ENCODE results near the gene PLEKHM3.
"Not testable (repeated sequence)": the region's sequence is repeated elsewhere in the genome, so short reads cannot be mapped to it uniquely, and the experiment has no call there.

The PLEKHM3 gene

DNA sequence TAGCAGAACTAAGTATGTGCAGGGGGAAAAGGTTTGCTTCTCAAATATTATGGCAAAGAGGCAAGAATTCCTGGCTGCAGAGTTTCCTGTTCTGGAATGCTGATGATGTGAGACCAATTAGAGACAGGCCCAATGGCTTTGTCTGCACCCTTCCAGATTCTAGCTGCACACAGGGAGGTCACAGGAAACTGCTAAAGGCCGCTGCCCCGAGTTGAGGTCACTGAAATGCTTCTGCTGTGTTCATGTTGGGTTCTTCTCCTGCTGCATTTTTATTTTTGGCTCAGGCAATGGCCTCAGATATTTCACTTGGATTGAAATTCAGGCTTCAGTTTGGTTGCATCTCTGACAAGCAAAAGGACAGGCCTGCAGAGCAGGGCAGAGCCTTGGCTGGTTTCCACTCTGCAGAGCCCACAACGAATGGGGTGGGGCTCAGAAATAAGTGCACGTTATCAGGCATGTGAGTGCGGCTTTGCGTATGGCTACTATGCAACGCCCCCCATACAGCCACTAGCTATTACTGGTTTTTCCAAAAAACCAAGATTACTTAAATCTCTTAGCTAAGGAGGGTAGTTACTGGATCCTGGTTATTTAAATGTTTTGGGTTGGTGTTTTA, 188.7 kb downstream of the PLEKHM3 start:
- FAIRE-seq (no peak), DNase-seq (ENCODE audit: insufficient read length, low spot score) (no peak)

DNA sequence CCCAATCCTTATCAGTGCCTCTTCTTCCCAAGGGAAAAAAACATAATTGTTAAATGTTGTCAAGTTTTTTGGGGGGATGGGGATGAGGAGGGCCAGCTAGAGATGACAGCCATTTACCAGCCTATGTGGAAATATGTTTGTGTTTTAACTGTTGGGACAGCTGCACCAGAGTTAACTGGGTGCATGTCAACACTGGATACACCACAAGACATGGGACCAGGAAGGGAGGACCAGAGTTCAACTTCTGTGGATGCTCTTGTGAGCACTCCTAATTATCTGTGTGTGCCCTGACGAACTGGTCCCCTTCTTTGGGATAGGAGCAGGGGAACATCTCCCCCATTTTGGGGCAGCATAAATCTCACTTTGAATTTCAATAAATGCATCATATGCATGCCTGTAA, 189.5 kb downstream of the PLEKHM3 start:
- DNase-seq (ENCODE audit: insufficient read length, low spot score) (no peak), FAIRE-seq (no peak)

DNA sequence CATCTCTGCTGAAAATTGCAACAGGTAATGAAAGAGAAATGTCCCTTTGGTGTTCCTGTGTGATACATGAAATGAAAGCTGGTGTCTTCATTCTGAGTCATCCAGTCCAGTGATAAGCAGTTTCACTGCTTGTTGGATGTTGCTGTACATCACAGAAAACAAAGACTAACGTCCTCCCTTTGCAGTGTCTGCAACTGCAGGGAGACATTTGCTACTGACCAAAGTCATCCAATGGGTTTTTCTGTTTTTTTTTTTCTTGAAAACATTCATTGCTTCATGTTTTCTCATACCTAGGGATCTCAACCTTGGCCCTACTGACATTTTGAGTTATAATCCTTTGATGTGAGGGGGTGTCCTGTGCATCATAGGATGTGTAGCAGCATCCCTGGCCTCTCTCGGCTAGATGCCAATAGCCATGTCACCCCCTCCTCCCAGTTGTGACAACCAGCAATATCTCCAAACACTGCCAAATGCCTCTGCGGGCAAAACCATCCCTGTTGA, 192.0 kb downstream of the PLEKHM3 start:
- FAIRE-seq (peak; percentile 87), DNase-seq (ENCODE audit: insufficient read length, low spot score) (peak; percentile 42)

DNA sequence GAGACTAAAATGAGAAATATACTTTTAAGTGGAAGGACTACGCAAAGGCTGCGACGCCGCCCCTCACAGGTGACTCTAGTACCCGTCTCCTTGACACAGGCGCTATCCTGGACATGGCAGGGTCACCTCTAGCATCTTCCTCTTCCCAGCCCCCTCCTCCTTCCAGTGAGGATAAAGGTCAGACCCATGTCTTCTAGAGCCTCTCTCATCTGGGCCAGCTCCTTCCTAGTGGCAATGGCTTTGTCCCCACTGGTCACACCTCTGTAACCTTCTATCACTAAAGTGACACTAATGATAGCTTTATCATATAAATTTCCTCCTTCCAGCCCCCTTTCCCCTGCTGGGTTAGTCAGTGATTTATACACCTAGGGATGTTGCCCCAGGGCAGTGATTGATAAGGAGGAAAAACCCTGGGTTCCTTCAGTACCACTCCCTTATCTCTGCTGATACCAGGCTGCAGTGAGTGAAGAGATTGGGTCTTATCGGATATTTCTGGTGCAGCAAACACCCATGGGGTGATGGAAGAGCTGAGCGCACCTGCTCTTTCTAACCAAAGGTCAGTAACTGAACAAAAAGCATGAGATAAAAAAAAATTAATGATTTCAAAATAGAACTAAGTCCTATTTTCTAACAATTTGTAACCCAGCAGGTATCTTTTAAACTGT, 193.6 kb downstream of the PLEKHM3 start:
- DNase-seq (ENCODE audit: insufficient read length, low spot score) (no peak), FAIRE-seq (no peak)

DNA sequence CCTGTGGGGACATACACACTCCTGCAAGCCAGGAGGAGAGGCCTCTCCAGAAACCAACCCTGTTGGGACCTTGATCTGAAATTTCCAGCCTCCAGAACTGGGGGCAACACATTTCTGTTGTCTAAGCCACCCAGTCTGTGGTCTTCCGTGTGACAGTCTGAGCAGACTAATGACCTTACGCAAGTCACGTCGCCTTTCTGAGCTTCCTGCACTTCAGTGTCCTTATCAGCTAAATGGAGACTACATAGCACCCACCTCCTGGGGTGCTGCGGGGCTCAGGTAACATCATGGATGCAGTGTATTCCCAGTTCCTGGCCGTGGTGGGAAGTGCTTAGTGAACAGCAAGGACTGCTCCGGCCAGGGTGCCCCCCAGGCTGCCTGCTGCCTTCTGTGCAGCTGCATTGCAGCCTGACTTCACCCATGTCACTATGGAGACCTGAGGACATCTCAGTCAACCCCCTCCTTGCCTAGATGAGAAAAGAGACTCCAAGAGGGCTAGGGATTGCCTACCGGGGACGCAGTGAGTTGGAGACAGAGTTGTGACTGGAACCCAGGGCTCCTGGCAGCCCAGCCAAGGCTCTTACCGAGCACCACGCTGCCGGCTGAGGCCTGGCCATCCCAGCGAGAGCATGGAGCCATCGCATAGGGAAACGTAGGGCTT, 194.4 kb downstream of the PLEKHM3 start:
- FAIRE-seq = no peak
- DNase-seq (ENCODE audit: insufficient read length, low spot score) = no peak

DNA sequence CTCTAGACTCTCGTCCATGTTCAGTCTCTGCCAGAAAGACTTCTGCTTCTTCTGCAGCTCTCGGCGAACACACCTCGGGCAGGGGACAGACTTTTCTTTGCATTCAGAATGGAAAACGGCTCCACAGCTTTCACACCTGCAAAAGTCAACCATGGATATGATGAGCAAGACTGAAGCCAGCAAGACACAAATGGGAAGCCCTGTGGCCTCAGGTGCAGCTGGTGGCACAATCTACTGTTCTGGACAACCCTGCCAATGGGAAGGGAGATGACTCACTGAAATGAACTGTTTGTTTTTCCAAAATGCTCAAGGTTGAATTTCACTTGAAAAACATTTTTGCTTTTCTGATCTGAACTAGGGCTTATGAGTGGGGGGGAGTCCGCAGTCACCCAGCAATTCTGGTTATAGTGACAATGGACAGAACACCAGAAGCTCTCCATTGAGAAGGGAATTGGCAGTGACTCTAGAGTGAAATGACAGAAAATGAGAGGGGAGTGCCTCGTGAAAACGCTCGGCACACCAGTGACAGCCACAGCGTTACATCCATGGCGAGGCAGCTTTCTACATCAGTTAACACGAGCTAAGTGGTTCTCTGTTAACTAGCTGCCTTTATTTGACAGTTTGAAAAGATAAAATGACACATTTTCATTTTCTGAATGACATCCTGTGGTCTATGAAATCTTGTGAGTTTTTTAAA, 196.8 kb downstream of the PLEKHM3 start:
- DNase-seq (ENCODE audit: insufficient read length, low spot score) = no peak
- FAIRE-seq = no peak

DNA sequence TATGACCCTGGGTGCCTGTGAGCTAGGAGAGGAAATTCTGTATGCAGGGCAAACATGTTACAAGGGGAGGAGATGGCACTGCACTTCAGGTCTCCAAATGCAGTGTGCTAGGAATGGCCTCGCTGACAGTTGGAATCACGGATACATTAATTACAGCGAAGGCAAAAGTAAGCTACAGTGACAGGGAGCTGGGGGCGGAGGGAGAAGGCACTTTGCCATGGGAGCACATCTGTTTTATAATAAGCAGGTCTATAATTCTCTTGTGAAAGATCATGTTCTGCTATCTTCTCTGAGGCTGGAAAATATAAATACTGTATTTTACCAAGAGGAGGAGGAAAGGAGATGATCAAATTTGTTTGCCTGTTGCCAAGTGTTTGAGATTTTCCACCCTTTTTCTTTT, 199.3 kb downstream of the PLEKHM3 start:
- DNase-seq (ENCODE audit: insufficient read length, low spot score) (no peak), FAIRE-seq (no peak)

DNA sequence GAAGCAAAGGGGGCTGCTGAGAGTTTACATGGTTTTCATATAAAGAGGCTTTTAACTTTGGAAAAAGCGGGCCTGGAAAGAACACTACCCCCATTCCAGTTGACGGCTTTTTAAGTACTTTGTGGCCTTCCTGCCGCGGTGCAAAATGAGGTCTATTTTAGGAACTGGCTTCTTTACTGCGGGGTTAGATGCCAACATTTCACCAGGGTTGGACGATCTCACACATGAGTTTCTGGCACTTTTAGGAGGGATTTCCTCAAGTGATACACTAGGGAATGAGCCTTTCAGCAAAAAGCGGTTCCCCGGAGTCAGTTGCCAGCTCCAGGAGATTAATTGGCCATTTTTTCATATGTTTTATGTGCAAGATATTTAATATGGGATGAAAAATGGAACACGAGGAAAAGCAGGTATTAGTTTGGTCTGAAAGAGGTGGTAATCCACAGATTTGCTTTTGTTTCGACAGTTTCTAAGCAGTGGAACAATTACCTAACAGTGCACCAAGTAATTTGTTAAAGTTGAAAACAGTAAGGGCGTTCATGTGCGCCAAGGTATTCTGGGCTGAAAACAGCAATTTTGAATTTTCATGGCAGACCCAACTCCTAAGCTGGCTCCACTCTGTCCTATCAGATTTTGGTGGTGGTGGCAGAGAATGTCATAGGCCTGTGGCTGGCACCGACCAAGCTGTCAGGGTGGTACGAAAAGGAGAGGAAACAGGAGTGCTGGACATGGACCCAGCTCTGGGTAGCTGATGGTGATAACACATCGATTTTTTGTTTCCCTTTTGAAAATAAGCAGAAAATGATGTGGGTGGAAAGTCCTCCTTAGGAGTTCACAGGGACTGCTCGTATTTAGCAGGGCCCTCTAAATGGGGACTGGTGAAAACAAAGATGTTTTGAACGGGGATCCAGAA, 200.0 kb downstream of the PLEKHM3 start:
- DNase-seq (ENCODE audit: insufficient read length, low spot score) = no peak
- no peak for FAIRE-seq

DNA sequence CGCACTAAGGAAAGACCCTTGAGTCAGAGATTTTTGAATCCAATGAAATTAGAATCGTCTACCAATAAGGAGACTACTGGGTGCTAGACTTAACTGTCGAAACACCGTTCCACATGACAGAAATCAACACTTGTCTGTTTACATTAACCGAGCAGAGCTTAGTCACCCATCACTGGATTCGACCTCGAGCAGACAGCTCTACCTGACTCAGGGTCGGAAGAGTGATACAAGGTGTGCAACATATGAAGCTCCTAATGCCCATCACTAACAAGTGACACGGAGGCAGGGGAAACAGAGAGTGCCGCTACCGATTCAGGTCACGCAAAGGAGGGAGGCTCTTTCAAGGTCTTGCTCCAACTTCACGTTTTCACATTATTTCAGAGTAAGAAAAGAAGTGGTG, 201.5 kb downstream of the PLEKHM3 start:
- FAIRE-seq = no peak
- DNase-seq (ENCODE audit: insufficient read length, low spot score) = no peak

DNA sequence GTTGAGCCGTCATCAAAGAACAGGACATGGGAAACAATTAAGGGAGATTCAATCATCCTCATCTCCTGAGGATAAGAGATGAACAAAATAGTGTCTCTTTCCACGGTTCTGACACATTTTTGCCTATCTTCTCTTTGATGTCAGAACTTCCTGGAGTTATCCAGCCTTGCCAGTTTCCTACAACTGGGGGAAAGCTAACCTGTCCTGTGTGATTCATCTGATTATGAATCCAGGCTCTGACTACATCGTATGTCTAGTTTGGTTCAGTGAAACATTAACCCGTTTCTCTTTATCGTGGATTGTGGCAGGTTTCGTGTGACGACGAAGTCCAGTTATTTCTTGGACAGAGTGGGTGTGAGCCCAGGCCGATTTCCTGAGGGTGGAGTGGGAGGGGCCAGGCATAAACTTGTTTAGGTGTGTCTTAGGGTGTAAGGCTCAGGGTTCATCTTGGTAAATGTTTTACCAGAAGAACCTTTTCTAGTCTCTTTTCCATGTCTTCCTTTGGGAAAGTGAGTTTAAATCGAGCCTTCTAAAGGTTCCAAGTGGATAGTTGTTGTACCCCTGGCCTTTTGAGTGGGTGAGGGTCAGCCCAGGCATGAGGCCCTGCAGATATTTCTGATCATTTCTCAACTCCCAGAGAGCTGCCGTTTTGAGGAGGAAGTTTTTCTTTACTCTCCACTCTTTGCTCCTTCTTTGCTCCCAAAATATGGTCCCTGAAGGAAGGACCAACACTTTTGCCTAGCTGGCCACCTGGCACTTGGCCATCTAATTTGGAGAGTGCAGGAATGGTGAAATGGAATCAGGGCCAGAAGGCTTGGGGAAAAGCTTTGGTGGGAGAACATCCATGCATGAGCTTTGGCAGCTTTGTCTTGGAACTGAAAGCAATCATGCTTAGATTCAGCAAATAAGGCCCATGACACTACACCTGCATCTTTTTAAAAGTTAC, 205.2 kb downstream of the PLEKHM3 start:
- no peak for FAIRE-seq
- no peak for DNase-seq (ENCODE audit: insufficient read length, low spot score)

DNA sequence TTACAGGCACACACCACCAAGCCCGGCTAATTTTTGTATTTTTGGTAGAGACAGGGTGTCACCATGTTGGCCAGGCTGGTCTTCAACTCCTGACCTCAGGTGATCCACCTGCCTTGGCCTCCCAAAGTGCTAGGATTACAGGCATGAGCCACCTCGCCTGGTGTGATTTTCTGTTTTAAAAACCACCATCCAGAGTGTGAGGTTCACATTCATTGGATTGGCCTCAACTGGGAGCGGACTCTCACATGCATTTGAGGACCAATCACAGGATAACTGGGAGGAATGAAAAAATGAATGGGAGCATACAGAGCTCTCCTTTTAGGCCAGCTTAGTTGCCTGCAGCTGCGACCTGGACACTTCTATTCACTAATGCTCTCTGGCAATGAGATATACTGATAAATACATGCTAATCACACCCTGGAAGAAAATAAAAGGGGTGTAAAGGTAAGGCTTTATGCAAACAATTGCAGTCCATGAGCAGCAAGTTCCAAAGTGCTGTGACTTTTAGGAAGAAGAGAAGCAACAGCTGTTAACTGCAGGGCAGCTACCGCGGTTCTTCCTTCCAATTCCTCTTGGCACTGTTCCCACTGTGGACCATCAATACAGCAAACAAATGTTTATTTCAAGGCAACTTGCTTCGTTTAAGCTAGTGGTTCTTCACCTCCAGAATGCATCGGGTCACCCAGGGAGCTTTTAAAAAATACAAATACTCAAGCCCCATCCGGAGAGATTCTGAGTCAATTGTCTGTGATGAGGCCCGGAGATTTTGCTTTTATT, 206.1 kb downstream of the PLEKHM3 start:
- no peak for FAIRE-seq
- DNase-seq (ENCODE audit: insufficient read length, low spot score) = no peak

DNA sequence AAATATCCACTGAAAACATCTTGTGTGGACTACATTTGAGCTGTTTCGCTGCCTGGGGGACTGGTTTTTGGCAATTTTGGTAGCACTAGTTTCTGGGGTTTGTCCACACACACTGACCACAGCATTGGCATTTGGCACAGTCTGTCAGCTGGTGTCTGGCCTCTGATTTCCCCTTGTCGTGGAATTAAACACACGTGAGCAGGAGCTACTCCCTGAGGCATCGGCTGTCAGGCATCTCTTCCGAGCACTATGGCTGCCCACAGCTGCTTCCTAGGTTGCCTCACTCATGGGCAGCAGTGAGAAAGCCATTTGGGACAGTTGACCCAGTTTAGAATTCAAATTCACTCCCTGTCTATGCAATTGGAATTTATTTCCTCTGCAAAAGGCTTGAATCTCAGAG, 208.8 kb downstream of the PLEKHM3 start:
- FAIRE-seq (no peak), DNase-seq (ENCODE audit: insufficient read length, low spot score) (no peak)

DNA sequence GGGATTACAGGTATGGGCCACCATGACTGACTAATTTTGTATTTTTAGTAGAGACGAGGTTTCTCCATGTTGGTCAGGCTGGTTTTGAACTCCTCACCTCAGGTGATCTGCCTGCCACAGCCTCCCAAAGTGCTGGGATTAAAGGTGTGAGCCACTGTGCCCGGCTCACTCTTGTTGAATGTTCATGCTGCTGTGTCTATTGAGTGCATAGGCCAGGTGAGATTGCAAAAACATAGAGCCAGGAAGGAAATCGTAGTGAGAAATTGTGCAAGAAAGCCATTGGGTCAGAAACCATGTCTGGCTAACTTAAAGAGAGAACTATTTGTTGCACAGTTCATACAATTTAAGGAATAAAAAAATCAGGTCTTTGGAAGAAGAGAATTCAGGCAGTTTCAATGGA, 210.1 kb downstream of the PLEKHM3 start:
- DNase-seq (ENCODE audit: insufficient read length, low spot score) = no peak
- FAIRE-seq = no peak

DNA sequence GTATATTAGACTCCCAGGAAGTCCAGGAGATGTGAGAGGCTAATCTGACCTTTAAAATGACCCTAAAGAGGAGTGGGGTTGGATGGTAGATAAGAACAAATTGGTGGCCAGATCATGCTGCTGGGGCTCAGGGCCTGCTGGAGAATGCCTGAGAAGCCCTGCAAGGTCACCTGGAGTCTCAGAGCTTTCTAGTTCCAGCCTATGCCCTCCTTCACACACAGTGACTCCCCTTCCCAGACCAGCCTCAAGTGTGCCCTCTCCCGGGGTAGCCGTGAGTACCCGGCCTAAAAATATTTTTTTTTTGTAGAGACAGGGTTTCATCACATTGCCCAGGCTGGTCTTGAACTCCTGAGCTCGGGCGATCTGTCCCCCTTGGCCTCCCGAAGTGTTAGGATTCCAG, 211.4 kb downstream of the PLEKHM3 start:
- DNase-seq (ENCODE audit: insufficient read length, low spot score) (no peak), FAIRE-seq (no peak)

DNA sequence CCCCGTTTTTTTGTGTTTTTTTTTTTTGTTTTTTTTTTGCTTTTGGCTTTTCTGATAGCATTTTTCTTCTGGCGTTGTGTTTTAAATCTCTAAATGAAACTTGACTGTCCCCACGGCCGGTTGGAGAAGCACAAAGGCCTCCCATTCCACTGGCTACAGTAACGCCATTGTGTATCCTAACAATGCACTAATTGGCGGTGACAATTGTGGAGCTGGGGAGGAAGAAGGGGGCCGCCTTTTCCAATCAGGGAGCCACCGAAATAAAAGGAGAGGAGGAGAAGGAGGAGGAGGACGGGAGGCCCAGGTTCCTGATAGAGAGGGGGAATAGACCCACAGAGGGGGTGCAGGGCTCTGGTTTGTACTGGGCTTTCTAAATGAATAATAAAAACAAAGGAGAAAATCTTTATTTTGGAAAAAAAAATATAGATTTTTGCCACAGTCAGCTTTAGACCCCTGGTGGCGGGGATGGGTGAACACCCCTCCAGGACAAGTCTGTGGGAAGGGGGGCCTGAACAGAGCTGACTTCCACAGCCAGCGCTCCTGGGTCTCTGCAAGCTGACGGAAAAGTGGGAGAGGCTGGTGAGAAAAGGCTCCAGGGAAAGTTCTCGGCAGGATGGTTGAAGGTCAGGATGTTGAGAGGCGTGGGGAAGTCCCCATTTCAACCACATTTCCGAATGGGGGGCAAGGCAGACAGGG, 212.0 kb downstream of the PLEKHM3 start:
- no peak for FAIRE-seq
- no peak for DNase-seq (ENCODE audit: insufficient read length, low spot score)

DNA sequence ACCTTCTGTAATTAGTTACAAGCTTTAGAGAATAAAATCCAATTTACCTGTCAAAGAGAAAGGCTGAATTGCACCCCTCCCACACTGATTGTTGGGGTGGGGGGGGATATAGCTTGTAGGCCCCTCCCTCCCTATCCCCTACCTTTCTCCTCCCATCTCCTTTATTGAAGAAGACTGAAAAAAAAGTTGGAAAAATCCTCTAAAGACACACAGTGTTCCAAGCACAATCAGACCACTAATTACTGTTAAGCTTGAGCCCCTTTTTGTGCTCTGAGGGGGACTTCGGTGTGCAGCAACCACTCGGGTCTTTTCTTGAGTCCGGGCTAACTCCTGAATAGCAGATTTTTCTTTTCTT, 212.6 kb downstream of the PLEKHM3 start:
- no peak for FAIRE-seq
- no peak for DNase-seq (ENCODE audit: insufficient read length, low spot score)

DNA sequence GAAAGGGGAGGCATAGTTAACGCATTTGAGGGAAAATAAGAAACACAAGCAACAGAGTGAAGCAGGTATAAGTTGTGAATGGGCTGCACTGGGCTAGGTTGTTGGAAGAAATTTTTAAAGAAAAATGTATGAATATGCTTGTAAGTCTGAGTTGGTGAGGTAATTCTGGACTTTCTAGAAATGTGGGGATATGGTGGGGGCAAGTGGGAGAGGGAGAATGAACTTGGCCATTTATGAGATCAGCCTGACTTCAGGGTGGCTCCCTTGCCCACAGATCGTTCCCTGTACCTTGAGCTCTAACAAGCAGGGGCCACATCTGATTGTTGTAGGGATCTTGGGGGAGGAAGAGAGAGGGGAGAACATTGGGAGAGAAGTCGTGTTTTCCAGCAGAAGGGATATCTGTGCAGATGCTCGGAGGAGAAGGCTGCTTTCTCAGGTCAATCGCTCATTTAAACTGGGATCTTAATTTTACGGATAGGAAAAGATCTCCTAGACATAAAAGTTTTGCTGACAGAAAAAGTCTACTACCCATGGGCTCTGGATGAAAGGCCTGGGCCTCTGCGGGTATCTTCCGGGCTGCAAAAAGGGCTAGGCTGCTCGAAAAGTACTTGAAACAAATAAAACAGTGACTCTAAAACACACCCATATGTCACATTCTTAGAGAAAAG, 213.1 kb downstream of the PLEKHM3 start:
- no peak for FAIRE-seq

DNA sequence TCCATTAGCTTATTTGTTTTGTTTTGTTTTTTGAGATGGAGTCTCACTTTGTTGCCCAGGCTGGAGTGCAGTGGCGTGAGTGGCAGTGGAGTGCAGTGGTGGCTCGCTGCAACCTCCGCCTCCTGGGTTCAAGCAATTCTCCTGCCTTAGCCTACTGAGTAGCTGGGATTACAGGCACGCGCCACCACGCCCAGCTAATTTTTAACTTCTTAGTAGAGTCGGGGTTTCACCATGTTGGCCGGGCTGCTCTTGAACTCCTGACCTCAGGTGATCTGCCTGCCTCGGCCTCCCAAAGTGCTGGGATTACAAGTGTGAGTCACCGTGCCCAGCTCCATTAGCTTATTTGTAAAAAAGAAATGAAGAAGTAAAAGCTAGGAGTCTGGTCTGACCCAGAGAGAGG, 213.7 kb downstream of the PLEKHM3 start:
- FAIRE-seq = not testable (repeated sequence)

More for the DNA sequence above, 213.1 kb downstream of the PLEKHM3 start:
- no peak for DNase-seq (ENCODE audit: insufficient read length, low spot score)

More for the DNA sequence above, 213.7 kb downstream of the PLEKHM3 start:
- DNase-seq (ENCODE audit: insufficient read length, low spot score) = not testable (repeated sequence)

All from GM19239 (cell line).